ENCODE data around the gene SLCO2B1.

Gene SLCO2B1

GRCh38 chr11:75182664-75183063, 31.8 kb downstream of the SLCO2B1 start (continued):
- no peak for TF ChIP-seq ZNF830 (tag by site-specific recombination; IDR thresholded peaks at IDR 0.05; ENCODE audit: low read depth)
- no peak for TF ChIP-seq ZFP37 (tag by site-specific recombination; IDR thresholded peaks at IDR 0.05)
- TF ChIP-seq ATF2 (tag by site-specific recombination; IDR thresholded peaks at IDR 0.05; ENCODE audit: low read depth) = no peak
- no peak for TF ChIP-seq FEZF1 (tag by site-specific recombination; IDR thresholded peaks at IDR 0.05)
- TF ChIP-seq PATZ1 (tag by site-specific recombination; IDR thresholded peaks at IDR 0.05) = no peak
- no peak for TF ChIP-seq GLIS2 (tag by site-specific recombination; IDR thresholded peaks at IDR 0.05)
- TF ChIP-seq SALL2 (tag by site-specific recombination; IDR thresholded peaks at IDR 0.05; ENCODE audit: borderline replicate concordance) = no peak
- TF ChIP-seq ZNF701 (tag by site-specific recombination; IDR thresholded peaks at IDR 0.05) = no peak
- TF ChIP-seq PRDM1 (tag by site-specific recombination; IDR thresholded peaks at IDR 0.05) = no peak
- no peak for TF ChIP-seq ZNF24 (tag by site-specific recombination; IDR thresholded peaks at IDR 0.05)
- no peak for TF ChIP-seq ZBTB48 (tag by site-specific recombination; IDR thresholded peaks at IDR 0.05)

DNA sequence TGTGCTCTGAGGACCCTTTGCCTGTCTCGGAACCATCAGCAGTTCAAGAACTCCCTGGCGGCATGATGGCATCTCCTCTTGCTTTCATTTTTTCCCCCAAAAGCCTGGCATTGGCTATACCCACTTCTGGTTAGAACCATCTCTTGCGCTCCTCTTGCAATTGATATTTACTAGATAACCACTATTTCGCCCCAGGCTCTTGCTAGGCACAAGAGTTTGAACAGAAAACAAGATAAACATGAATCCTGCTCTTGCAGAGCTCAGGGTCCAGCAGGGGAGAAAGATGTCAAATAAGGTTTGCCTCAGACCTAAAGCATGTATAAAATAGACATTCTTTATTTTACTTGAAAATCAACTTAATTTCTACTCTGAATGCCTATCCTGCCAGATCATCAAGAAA, 33.1 kb downstream of the SLCO2B1 start:
- Histone ChIP-seq H3K9me3 (ENCODE audit: control insufficient read depth, insufficient read depth, low read depth, low read length) (no peaks in the 10 kb centered on the region), H3K27ac (ENCODE audit: extremely low read depth, low read depth, low read length) (no peak overlapping the region), H3K4me1 (ENCODE audit: control insufficient read depth, insufficient read depth, low read length) (no peaks in the 10 kb centered on the region), H3K36me3 (ENCODE audit: control insufficient read depth in 2 of 2, insufficient read depth in 1 of 2, low read length in 2 of 2) (no peaks in the 10 kb centered on the region), H3K4me3 (ENCODE audit: low read depth, low read length) (no peak overlapping the region)
- ChIA-PET CTCF (interaction anchor here (1.1 to 4.7 kb wide), 3 partner anchors 21 to 163 kb away, joined by 3 to 24 read pairs (median 3); no protein-coding TSS in a partner anchor), POLR2A (no interaction called here)
- TF ChIP-seq ZNF530 (tag by site-specific recombination; IDR thresholded peaks at IDR 0.05; ENCODE audit: low read depth) (no peak), ZNF600 (tag by site-specific recombination; IDR thresholded peaks at IDR 0.05) (no peak), ZNF394 (tag by site-specific recombination; IDR thresholded peaks at IDR 0.05; ENCODE audit: borderline replicate concordance) (no peak), PRDM1 (tag by site-specific recombination; IDR thresholded peaks at IDR 0.05) (no peak), ZNF426 (tag by site-specific recombination; IDR thresholded peaks at IDR 0.05) (no peak), ZNF544 (tag by site-specific recombination; IDR thresholded peaks at IDR 0.05) (no peak), ZNF639 (tag by site-specific recombination; IDR thresholded peaks at IDR 0.05) (no peak), PBX3 (CRISPR knock-in tag; IDR thresholded peaks at IDR 0.05) (no peak), ZBTB17 (tag by site-specific recombination; IDR thresholded peaks at IDR 0.05) (no peak), ZNF175 (tag by site-specific recombination; IDR thresholded peaks at IDR 0.05) (no peak), ZNF610 (tag by site-specific recombination; IDR thresholded peaks at IDR 0.05; ENCODE audit: borderline replicate concordance) (no peak)
- TF ChIP-seq, protein P1, sequence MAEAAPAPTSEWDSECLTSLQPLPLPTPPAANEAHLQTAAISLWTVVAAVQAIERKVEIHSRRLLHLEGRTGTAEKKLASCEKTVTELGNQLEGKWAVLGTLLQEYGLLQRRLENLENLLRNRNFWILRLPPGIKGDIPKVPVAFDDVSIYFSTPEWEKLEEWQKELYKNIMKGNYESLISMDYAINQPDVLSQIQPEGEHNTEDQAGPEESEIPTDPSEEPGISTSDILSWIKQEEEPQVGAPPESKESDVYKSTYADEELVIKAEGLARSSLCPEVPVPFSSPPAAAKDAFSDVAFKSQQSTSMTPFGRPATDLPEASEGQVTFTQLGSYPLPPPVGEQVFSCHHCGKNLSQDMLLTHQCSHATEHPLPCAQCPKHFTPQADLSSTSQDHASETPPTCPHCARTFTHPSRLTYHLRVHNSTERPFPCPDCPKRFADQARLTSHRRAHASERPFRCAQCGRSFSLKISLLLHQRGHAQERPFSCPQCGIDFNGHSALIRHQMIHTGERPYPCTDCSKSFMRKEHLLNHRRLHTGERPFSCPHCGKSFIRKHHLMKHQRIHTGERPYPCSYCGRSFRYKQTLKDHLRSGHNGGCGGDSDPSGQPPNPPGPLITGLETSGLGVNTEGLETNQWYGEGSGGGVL (tag by site-specific recombination; IDR thresholded peaks at IDR 0.05) = no peak
- TF ChIP-seq, protein P2, sequence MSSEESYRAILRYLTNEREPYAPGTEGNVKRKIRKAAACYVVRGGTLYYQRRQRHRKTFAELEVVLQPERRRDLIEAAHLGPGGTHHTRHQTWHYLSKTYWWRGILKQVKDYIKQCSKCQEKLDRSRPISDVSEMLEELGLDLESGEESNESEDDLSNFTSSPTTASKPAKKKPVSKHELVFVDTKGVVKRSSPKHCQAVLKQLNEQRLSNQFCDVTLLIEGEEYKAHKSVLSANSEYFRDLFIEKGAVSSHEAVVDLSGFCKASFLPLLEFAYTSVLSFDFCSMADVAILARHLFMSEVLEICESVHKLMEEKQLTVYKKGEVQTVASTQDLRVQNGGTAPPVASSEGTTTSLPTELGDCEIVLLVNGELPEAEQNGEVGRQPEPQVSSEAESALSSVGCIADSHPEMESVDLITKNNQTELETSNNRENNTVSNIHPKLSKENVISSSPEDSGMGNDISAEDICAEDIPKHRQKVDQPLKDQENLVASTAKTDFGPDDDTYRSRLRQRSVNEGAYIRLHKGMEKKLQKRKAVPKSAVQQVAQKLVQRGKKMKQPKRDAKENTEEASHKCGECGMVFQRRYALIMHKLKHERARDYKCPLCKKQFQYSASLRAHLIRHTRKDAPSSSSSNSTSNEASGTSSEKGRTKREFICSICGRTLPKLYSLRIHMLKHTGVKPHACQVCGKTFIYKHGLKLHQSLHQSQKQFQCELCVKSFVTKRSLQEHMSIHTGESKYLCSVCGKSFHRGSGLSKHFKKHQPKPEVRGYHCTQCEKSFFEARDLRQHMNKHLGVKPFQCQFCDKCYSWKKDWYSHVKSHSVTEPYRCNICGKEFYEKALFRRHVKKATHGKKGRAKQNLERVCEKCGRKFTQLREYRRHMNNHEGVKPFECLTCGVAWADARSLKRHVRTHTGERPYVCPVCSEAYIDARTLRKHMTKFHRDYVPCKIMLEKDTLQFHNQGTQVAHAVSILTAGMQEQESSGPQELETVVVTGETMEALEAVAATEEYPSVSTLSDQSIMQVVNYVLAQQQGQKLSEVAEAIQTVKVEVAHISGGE (tag by site-specific recombination; conservative IDR thresholded peaks at IDR 0.05; ENCODE audit: low read depth) = no peak

Data from HEK293 (cell line).